Measurements from ENCODE around the gene ACP7.
"Not testable (repeated sequence)": the region's sequence is repeated elsewhere in the genome, so short reads cannot be mapped to it uniquely, and the experiment has no call there.

ACP7 gene

DNA sequence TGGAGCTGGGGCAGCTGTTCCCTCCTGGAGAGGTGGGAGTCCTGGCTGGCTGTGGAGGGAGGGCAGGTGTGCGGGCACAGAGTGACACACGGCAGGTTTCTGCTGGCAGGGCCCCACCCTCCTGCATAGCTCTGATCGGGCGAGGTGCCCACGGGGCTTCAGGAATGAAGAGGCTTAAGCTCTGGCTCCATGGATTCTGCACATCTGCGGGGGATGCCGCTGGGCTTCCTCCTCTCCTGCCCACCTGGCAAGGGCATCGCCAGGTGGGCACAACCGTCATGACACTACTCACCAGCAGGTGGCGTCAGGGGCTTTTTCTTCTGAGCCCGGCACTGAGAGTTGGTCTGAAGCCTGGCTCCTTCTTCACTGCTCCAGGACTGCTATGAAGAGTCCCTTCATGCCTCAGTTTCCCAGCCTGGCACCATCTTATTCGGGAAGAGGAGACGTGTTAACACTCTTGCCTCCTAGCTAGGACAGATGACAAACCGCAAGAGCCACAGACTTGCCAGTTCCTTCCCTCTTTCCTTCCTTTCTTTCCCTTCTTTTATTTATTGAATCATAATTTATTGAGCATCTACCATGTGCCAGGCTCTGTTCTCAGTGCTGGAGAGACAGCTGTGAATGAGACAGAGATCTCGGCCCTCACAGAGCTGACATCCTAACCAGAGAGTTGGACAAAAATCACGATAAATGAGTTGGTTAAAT is 26.2 kb downstream of the ACP7 start:
- peak; percentile 68 to 79 for ATAC-seq

DNA sequence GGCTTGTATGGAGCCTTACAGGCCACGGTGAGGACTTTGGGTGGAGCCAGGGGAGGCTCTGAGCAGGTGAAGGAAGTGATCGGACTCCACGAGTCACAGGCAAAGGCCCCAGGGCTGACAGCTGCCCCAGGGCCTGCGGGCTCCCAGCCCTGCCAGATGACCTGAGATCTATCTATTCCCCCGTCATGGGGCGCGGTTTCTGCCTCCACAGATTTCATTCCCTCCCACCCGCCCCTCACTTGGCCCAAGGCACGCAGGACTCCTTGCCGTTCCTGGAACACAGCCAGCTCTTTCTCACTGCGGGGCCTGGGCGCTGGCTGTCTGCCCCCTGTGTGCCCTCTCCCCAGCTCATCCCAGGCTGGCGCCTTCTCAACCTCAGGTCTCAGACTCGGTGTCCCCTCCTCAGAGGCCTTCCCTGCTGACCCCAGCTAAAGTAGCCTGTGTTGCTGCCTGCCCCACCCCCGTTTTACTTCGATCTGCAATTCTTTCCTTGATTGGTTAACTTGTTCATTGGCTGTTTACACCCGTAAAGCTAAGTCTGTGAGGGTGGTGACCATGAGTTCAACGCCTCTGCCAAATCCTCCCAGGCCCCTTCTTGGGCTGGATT is 27.5 kb downstream of the ACP7 start:
- ATAC-seq: no peak

DNA sequence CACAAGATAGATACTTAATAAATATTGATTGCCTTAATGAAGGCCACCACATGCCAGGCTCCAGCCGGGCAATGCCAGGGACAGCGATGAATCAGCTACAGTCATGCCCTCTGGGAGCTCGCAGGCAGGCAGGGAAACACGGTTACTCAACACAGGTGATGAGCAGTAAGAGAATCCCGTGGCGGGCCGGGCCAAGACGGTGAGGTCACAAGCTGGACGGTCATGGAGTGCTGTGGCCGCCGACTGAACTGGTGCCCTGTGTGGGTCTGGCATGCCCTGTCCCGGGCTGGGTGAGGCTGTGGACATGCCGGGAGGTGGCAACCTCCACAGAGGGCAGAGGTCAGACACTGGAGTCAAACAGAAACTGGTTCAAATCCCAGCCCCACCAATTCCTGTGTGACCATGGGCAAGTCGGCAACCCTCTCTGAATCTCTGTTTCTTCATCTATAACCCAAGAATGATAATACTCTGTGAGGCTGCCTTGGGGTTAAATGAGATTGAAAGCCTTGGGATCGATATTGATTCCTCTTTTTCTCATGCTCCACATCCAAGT is 28.2 kb downstream of the ACP7 start:
- ATAC-seq: no peak

DNA sequence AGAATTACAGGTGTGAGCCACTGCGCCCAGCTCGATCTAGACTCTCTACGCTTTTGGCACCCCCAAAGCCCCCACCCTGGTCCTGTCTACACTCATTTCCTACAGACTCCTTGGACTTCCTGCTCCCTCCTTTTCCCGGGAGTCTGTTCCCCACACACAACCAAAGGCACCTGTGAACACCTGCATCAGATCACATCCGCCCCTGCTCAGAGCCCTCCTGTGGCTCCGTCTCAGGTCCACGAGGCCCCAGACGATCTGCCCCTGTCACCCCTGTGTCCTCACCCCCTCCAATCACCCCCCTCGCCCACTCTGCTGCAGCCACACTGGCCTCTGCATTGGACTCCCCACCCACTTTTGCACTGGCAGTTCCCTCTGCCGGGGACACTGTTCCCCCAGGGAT is 29.0 kb downstream of the ACP7 start:
- ATAC-seq: no peak

DNA sequence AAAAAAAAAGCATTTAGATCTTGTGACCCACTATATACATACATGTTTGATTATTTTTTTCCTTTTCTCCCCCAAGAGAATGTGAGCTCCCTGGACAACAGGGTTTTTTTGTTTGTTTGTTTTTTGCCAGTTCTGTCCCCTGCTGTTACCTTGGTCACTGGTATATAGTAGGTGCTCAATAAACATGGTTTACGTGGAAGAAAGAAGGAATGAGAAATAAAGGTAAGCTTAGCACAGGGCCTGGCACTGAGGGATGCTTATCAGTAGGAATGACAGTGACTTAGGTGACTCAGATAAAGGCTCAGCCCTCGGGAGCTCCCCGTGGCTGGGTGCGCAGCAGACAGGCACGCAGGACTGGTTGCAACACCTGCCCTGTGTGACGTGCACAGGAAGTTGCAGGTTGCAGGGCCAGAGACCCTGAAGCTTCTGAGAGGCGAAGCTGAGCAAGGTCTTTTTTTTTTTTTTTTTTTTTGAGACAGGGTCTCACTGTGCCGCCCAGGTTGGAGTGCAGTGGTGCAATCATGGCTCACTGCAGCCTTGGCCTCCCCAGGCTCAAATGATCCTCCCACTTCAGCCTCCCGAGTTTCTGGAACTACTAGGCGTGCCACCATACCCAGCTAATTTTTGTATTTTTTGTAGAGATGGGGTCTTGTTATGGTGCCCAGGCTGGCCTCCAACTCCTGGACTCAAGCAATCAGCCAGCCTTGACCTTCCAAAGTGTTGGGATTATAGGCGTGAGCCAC is 31.1 kb downstream of the ACP7 start:
- ATAC-seq: no peak

DNA sequence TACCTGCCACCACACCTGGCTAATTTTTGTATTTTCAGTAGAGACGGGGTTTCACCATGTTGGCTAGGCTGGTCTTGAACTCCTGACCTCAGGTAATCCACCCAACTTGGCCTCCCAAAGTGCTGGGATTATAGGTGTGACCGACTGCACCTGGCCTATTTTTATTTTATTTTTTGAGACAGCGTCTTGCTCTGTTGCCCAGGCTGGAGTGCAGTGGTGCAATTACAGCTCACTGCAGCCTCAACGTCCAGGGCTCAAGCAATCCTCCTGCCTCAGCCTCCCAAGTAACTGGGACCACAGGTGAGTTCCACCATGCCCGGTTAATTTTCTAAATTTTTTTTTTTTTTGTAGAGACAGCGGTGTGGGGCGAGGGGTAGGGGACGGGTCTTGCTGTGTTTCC is 32.9 kb downstream of the ACP7 start:
- not testable (repeated sequence) for ATAC-seq

DNA sequence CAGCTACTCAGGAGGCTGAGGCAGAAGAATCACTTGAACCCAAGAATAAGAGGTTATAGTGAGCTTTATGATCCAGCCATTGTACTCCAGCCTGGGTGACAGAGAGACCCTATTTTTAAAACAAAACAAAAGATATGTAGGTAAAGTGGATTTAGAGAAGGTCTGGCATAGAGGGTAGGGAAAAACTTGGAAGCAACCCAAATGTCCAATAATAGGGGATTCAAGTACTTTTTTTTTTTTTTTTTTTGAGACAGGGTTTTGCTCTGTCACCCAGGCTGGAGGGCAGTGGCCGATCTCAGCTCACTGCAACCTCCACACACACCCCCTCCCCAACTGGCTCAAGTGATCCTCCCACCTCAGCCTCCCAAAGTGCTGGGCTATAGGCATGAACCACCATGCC is 35.7 kb downstream of the ACP7 start:
- ATAC-seq: no peak

DNA sequence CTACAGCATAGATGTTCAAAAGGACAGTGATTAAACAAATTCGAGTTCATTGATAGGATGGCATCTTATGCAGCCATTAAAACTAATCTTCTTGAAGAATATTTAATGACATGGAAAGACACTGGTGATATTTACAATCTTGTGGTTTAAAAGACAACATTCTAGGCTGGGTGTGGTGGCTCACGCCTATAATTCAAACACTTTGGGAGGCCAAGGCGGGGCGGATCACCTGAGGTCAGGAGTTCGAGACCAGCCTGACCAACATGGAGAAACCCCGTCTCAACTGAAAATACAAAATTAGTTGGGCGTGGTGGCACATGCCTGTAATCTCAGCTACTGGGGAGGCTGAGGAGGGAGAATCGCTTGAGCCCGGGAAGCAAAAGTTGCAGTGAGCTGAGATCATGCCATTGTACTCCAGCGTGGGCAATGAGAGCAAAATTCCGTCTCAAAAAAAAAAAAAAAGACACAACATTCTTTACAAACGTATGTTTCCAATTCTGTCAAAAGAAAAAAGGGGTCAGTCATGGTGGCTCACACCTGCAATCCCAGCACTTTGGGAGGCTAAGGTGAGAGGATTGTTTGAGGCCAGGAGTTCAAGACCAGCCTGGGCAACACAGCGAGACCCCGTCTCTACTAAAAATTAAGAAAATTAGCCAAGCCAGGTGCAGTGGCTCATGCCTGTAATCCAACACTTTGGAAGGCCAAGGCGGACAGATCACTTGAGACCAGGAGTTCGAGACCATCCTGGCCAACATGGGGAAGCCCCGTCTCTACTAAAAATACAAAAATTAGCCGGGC is 39.0 kb downstream of the ACP7 start:
- no peak for ATAC-seq

DNA sequence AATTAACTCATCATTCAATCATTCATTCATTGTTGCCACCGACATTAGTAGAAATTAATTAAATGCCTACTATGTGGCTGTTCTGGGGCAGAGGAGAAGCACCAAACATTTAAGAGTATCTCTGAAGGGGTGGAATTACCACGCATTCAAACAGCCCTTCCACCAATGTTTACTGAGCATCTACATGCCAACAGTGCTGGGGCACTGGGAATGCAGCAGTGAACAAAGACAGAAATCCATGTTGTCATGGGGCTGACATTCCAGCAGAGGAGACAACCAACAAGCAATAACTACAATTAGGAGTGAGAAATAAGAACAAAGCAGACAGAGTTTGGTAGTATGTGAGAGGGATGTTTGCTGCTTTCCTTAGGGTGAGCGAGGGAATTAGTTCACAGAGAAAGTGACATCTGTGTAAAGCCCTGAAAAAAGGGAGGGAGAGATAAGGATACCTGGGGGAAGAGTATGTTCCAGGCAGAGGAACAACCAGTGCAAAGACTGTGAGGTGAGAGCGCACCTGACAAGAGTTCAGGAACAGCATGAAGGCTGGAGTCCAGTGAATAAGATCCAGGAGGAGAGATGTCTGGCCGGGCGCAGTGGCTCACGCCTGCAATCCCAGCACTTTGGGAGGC is 40.1 kb downstream of the ACP7 start:
- ATAC-seq: no peak

DNA sequence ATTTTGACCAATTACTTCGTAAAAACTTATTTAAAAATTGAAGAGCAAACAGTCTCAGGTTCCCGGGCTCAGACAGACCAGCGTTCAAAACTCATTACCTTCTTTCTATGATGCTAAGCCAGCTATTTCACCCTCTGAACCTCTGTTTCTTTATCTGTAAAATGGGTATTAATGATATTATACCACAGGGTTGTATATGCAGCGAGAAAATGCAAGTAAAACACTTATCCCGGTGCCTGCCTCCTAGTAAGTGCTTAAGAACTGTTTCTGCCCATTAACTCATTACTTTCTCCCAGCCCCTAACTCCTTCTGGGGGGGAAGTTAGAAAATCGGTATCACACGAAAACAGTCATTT is 41.0 kb downstream of the ACP7 start:
- ATAC-seq: no peak

DNA sequence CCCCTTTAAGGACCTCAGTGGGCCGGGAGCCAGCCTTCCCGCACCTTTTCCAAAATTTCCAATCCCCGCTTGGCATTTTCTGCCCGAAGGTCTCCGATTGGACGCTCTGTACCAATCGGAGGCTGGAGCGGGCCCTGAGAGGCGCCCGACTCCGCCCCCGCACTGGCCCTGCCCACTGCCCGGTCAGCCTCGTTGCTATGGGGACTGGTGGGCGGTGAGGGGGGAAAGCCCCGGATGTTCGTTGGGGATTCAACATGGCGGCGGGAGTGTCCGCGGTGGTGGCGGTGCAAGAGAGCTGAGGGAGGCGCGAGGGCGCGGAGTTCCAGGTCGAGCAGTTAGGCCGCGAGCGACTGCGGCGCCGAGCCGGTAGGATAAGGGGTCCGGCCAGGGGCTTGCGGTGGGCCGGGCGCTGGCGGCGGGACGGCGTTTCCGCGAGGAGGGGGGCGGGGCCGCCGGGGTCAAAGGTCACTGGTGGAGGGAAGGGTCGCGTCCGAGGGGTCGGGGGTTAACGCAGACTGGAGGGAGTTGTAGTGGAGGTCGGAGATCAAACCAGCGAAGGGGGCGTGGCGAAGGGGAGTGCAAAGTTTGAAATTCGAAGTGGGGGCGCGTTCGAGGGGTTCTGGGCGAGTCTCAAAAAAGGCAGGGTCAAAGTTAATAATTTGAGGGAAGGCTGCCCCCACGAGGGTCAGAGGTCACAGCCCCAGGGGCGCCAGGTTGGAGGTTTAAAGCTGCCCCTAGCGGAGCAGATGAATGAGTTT is 41.6 kb downstream of the ACP7 start, which contains the start of gene PAK4:
Gene PAK4 (plus strand): TSS at position 233 of the 758 bp plus-strand sequence. CDS start 43,768 bp downstream, outside the sequence.
- ATAC-seq: peak; percentile 98

DNA sequence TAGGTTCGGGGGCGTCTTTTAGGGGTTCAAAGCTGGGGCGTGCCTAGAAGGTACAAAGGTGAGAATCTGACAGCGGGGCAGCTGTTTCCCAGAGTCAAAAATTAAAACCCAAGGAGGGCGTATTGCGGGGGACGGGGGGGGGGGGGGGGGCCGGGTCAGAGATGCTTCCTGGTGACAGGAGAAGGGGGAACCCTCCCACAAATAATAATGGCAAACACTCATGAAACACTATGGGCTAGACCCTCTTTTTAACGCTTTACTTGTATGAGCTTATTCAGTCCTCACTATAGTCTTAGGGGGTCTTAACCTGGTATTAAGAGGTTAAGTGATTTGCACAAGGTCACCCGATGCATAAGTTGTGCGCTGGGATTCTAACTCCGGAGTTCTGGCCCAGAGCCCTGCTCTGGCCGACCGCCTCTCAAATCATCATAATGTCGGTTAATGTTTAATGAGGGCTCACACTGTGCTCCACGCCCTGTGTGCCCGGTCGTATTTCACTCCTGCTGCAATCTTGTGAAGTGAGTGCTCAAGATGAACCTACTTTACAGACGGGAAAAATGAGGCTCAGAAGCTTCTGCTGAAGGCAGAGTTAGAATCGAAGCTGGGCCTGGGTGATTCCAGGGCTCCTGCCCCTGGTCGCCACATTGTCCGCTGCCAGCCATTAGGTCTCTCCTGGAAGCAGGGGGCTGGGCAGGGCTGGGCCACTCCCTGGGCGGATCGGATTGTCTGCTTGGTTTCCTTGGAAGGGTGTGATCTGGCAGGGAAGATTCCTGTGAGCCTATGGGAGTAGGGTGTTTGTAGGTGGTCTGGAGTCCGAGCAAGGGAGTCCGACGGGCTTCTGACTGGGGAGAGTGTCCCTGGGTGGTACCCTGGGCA is 42.4 kb downstream of the ACP7 start:
- ATAC-seq: no peak

DNA sequence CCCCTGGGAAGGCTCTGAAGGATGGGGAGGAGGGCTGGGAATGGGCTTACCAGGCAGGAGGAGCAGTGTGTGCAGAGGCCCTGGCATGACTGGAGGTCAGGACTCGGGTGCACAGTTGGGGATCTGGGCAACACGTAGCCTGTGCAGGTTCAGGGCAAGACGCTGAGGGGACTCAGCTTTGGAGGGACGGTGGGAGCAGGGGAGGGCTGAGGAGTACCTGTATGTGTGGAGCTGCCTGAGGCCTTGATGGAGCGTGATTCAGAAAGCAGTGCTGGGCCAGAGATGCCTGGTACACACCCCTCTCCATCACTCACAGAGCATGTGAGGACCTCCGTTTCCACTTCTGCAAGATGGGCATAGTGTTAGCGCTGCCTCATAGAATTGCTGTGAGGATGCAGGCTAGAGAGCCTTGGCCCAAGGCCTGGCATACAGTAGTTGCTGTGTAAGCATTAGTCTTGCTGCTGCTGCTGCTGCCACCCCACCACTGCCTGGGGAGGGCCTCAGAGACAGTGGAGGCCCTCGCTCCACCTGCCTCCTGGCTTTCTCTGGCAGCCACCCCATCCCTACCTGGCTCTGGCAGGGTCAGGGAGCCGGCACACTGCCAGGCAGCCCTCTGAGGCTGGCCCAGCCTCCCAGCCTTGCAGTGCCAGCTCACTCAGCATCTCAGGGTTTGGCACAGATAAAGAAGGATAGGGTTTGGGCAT is 43.8 kb downstream of the ACP7 start:
- no peak for ATAC-seq

DNA sequence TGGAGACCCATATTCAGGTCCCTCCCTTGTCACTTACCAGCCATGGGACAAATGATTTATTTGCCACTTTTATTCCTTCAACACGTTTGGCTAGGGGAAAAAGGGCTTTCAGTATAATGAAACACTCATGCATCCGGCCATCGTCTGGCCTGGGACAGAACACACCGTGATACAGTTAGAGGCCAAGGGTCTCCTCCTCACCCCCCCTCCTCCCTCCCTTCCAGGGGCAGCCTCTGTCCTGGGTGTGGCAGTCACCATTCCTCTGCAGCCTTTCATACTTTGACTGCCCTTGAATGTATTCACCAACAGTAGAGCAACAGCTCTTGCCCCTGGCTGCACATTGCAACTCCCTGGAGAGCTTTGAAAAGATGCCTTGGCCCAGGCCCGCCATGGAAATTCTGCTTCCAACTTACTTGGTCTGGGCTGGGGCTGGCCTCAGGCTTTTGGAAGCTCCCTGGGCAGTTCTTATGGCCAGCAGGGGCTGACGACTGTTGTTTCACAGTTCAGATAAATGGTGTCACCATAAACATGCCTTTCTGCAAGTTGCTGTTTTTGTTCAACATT is 44.4 kb downstream of the ACP7 start:
- ATAC-seq: no peak

DNA sequence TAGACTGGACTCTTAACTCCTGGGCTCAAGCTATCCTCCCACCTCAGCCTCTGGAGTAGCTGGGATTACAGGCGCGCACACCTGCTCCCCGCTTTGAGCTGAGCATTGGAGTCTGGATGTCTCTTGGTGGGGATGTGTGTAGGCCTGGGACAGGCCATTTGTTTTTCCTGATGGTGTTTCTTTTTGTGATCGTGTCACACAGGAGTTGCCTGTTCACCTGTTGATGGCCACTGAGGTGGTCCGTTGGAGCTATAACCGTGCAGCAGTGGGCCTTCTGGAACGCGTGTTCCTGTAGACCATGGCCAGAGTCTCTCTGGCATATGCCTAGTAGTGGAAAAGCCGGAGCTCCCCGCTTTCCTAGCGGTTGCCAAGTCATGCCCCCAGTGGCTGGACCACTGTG is 44.9 kb downstream of the ACP7 start:
- ATAC-seq: no peak

DNA sequence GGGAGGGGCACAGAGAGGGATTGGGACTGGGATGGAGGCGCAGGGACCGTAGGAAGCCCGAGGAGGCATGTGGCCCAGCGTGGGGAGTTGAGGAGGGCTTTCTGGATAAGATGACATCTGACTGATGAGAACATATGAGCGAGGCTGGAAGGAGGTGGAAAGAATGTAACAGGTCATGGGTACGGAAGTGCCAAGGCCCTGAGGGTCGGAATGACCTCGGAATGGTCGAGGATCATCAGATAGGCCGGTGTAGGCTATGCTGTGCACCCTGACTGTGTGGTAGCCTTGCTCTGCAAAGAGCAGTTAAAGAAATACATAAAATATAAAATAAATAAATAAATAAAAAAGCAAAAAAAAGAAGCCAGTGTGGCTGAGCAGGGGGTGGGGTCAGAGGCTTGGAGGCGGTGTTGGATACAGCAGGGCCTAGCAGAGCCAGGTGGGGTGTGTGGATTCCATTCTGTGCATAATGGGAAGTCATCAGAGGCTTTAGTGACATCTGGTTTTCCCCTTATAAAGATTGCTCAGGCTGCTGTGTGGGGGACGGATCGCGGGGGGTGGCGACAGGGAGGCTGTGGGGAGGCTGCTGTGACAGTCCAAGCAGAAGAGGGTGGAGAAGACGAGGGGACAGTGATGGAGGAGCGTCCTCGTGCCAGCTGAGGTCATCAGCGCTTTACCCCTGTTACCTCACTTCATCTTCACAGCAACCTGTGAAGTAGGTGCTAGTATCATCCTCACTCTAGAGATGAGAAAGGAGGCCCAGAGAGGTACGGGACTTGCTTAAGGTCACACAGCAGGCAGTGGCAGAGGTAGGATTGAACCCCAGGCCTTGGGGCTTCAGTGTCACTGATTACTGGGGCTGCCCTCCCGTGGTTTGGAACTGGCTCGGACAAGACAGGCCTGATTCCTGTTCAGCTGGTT is 46.4 kb downstream of the ACP7 start:
- no peak for ATAC-seq

DNA sequence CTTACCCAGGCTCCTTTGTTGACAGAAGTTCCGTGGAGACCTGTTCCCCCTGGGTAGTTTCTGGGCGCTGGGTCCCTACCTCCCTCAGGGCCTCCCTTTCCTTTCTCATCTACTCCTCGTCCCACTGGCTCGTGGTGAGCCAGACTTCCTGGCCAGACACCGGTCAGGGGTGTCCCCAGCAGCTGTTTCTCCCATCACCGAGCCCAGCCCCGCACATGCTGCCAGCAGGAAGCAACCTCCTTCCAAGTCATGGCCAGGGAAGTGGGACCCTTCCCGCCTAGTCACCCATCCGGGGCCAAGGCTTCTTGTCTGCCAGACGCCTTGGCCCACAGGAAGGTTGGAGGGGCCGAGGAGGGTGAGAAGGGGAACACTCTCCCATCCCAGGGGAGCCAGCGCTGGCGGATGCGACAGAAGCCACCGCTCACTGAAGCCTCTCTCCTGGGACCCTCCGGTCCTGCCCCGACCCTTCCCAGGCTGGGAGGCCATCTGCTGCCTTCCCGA is 47.1 kb downstream of the ACP7 start:
- ATAC-seq: no peak

DNA sequence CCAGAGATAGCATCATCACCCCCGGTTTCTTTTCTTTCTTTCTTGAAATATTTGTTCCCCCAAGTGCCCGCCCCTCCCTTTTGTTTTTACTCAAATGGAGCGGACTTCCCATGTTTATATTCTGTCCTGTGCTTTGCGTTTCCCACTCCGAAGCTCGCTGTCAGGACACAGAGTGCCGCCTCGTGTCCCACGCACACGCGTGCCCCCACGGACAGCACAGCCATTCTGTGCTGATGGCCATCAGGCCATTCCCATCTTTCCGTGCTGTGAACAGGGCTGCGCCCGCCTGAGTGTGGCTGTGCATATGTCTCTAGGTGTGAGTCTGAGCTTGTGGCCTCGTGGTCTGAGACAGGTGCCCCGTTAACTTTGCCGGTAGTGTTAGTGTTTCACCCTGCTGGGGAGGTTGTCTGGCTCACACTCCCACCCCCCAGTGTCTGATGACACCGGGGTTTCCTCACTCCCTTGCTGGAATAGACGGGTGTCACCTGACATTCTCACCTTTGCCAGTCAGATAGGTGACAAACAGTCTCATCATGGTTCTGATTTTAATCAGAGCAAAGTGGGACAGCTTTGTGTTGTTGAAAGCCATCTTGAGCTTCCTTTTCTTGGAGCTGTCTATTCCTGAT is 48.3 kb downstream of the ACP7 start:
- ATAC-seq: peak; percentile 44 to 64

Measured in activated CD4-positive, CD25-positive, alpha-beta regulatory T cell treated with anti-CD3 and anti-CD28 coated beads, Interleukin-2, amount 50 U/mL, for 24 hours (primary cell).